GM10248 (cell line): ENCODE data around the gene SH3PXD2B.

ENCODE experiments used
- CTCF ChIA-PET: fragments of 300-600 bp; sonication (Branson Sonifier 250); formaldehyde crosslinking; extraction: SDS; loops from one replicate; lab custom pipeline; 2021; ENCODE audit warnings: antibody characterized with exemption; lab: Yijun Ruan, JAX
- POLR2A ChIA-PET: fragments of 350-650 bp; sonication (Branson Sonifier 250); formaldehyde crosslinking; extraction: SDS; loops from one replicate; lab custom pipeline; 2020; ENCODE audit warnings: antibody characterized with exemption; lab: Yijun Ruan, JAX
- DNase-seq: peaks from one replicate; pipeline ENCODE4 v3.0.0; 2012; ENCODE audit errors: extremely low spot score
- TF ChIP-seq, protein P1 (sequence below): IDR thresholded peaks from 2 replicates; pipeline ENCODE4 v1.5.1; 2012; ENCODE audit warnings: mild to moderate bottlenecking, low read depth; ENCODE audit errors: extremely low read depth, missing control alignments, control extremely low read depth

The SH3PXD2B gene

DNA sequence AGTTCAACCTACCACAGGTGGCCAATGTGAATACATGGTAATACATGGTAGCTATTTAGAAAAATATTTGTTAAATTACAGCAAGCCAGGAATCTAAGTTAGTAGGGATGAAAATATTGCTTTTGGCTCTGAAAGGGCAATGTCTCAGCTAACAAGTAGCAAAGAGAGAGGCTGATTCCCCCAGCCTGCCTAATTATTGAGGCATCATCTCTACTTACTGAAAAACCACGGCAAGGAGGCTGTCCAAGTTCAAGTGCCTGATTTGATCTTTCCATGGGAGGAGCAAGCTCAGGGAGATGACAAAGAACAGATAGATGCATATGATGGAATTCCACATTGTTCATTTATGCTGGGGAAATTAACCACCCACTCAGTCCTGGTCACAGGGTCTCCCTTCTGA is 142.0 kb downstream of the SH3PXD2B start:
- ChIA-PET POLR2A (no interaction called here), CTCF (interaction anchor here (1.3 kb wide), 1 partner anchor 14 kb away, joined by 4 read pairs; no protein-coding TSS in a partner anchor)
- TF ChIP-seq, protein P1, sequence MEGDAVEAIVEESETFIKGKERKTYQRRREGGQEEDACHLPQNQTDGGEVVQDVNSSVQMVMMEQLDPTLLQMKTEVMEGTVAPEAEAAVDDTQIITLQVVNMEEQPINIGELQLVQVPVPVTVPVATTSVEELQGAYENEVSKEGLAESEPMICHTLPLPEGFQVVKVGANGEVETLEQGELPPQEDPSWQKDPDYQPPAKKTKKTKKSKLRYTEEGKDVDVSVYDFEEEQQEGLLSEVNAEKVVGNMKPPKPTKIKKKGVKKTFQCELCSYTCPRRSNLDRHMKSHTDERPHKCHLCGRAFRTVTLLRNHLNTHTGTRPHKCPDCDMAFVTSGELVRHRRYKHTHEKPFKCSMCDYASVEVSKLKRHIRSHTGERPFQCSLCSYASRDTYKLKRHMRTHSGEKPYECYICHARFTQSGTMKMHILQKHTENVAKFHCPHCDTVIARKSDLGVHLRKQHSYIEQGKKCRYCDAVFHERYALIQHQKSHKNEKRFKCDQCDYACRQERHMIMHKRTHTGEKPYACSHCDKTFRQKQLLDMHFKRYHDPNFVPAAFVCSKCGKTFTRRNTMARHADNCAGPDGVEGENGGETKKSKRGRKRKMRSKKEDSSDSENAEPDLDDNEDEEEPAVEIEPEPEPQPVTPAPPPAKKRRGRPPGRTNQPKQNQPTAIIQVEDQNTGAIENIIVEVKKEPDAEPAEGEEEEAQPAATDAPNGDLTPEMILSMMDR, result no peak
- DNase-seq, result no peak

DNA sequence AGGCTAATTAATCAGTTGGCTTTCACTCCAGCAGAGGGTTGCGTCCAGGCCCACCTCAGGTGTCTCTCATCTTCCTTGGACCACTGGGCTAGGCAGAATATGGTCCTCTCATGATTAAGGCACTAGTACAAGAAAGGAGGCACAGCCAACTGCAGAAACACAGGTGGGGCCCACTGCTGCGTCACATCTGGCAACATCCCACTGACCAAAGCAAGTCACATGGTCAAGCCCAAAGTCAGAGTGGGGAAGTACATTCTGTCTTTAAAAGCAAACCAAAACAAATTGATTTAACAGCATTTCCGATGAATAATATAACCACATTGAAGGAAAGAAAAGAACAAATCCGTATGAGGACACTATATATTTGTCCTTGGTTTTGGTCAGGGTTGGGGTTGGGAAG is 142.7 kb downstream of the SH3PXD2B start:
- ChIA-PET CTCF (interaction anchor here (0.9 to 1.3 kb wide), 2 partner anchors 8 to 15 kb away, joined by 3 to 4 read pairs; no protein-coding TSS in a partner anchor), POLR2A (no interaction called here)
- DNase-seq, result no peak
- TF ChIP-seq, protein P1, result no peak

DNA sequence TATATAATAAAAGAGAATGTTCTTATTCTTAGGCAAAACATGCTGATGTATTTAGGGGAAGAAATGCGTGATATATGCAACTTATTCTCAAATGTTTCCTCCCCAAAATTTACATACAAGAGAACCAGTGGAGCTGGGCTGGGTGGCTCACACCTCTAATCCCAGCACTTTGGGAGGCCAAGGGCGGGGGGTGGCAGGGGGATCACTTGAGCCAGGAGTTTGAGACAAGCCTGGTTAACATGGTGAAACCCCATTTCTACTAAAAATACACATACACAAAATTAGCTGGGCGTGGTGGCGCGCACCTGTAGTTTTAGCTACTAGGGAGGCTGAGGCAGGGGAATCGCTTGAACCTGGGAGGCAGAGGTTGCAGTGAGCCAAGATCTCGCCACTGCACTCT is 143.3 kb downstream of the SH3PXD2B start:
- TF ChIP-seq, protein P1, result no peak
- POLR2A ChIA-PET, result no interaction called here
- no peak for DNase-seq
- CTCF ChIA-PET, result interaction anchor here (0.9 to 1.3 kb wide), 2 partner anchors 9 to 15 kb away, joined by 3 to 4 read pairs; no protein-coding TSS in a partner anchor

DNA sequence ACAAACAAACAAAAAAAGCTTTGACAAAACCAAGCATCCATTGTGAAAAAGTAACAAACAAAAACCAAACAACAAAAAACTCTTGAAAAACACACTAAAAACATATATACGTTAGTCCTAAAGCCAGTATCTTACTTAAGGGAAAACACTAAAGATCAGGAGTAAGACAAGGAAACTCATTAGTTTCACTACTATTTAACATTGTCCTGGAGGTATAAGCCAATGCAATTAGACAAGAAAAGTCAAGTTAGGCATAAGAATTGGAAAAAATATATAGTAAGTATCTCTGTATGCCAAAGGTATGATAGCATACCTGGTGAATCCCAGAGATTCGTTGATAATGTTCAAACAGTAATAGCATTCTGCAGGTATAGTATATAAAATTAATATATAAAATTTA is 148.9 kb downstream of the SH3PXD2B start:
- ChIA-PET POLR2A (no interaction called here), CTCF (no interaction called here)
- no peak for DNase-seq
- TF ChIP-seq, protein P1, result no peak

DNA sequence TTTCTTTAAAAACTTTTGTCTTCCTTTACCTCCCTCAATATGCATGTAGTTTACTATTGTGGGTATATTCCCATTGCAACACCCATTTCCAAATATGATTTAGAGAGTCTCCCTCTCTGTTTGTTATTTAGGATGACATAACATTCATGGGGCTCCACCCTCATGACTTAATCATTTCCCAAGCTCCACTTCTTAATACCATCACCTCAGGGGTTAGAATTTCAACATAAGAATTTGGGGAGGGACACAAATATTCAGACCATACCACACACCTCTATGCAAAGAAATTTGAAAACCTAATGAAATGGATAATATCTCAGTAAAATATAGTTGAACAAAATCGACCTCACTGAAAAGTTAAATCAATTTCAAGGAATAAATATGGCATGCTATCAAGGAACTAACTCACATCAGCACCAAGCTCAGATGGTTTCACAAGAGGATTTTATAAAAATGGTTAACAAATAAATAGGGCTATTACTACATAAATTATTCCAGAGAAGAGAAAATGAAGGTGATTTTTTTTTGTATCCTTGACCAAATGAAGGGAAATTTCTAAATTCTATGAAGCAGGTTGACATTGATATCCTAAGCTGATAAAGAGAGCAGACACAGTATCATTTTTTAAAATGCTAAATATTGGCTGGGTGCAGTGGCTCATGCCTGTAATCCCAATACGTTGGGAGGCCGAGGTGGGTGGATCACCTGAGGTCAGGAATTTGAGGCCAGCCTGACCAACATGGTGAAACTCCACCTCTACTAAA is 150.6 kb downstream of the SH3PXD2B start:
- no peak for DNase-seq
- ChIA-PET POLR2A (interaction anchor here (0.8 kb wide), 1 partner anchor 372 kb away, joined by 5 read pairs; no protein-coding TSS in a partner anchor), CTCF (interaction anchor here (1.2 to 1.8 kb wide), 3 partner anchors 9 to 885 kb away, joined by 3 to 5 read pairs (median 3); partner anchors contain the start of gene FGF18)
- TF ChIP-seq, protein P1, result no peak

DNA sequence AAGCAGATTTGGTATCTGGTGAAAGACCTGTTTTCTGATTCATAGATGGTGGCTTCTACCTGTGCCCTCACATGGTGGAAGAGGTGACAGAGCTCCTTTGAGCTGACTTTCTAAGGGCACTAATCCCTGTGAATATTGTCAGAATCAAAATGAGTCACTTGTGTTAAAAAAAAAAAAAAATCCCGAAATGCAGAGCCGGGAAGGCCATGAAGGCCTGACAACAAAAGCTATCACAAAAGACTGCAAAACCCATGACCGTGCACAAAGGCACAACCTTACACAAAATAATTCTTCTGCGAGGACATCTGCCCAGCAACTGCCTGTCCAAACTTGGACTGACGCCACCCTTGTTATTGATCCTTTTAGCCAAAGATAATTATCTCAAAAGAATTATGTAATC is 151.2 kb downstream of the SH3PXD2B start:
- ChIA-PET CTCF (interaction anchor here (1.2 to 1.8 kb wide), 4 partner anchors 8 to 884 kb away, joined by 3 to 5 read pairs (median 4); partner anchors contain the start of gene FGF18), POLR2A (interaction anchor here (0.8 kb wide), 1 partner anchor 372 kb away, joined by 5 read pairs; no protein-coding TSS in a partner anchor)
- TF ChIP-seq, protein P1, result no peak
- no peak for DNase-seq
